Esophagus squamous epithelium (tissue), 4 donors: Measurements from ENCODE around the gene TMEM61.
"Not testable (repeated sequence)": the region's sequence is repeated elsewhere in the genome, so short reads cannot be mapped to it uniquely, and the experiment has no call there.

ENCODE experiments used
- CTCF ChIP-seq, 6 experiments: fragments of 450-650 bp in 4 of 6; fragments of 200-600 bp in 2 of 6; sonication (generic) in 2 of 6; IDR thresholded peaks; one replicate each; pipeline ENCODE4 v1.5.1; 2016 to 2019; ENCODE audit warnings: antibody characterized with exemption in 6 of 6, mild to moderate bottlenecking in 4 of 6, moderate library complexity in 4 of 6
- POLR2A ChIP-seq, 4 donors: fragments of 450-650 bp; IDR thresholded peaks; one replicate each; pipeline ENCODE4 v1.6.1; 2017; ENCODE audit warnings: antibody characterized with exemption in 4 of 4, mild to moderate bottlenecking in 4 of 4, moderate library complexity in 3 of 4

GRCh38 chr1:55024163-55024562, 43.7 kb downstream of the TMEM61 start:
- TF ChIP-seq CTCF, POLR2A (IDR thresholded peaks at IDR 0.05): not testable (repeated sequence)
